T47D (cell line): ENCODE results near the gene MRPL28.
"Not testable (repeated sequence)": the region's sequence is repeated elsewhere in the genome, so short reads cannot be mapped to it uniquely, and the experiment has no call there.

Experiments
- DNase-seq, 2 experiments: peaks; one replicate each; pipeline versions ENCODE4 v3.0.0 to v3.0.0-alpha.2; 2011 to 2012; ENCODE audit warnings: low read depth in 1 of 2, low spot score in 1 of 2
- JUND ChIP-seq: IDR thresholded peaks from 2 replicates; pipeline ENCODE4 v1.6.1; 2012; ENCODE audit warnings: low read depth
- in situ Hi-C: cut with HindIII; loops from 2 replicates; pipeline ENCODE4 v1.10.0; 2016; ENCODE audit warnings: low sequenced_read_pairs, low pct_unique_long_range_greater_than_20kb

Gene MRPL28

GRCh38 chr16:381789-382717 lies 11.7 kb upstream of the MRPL28 start, which contains the start of gene PGAP6:
Gene PGAP6 (minus strand): TSS chr16:381978. CDS start chr16:381821, 157 bp downstream.
- peak in 1 of 2 experiments; percentile 76 for DNase-seq
- in situ Hi-C loops: no loop called here

GRCh38 chr16:381012-381788 lies 10.9 kb upstream of the MRPL28 start:
- no peak for TF ChIP-seq JUND
- in situ Hi-C loops: no loop called here
- DNase-seq: no peak

More at GRCh38 chr16:381789-382717, 11.7 kb upstream of the MRPL28 start, which contains the start of gene PGAP6:
- no peak for TF ChIP-seq JUND

GRCh38 chr16:380762-381011 lies 10.3 kb upstream of the MRPL28 start:
- TF ChIP-seq JUND: no peak
- in situ Hi-C loops: no loop called here
- DNase-seq: no peak

GRCh38 chr16:379961-380761 lies 9.8 kb upstream of the MRPL28 start:
- no peak for DNase-seq
- in situ Hi-C loops: no loop called here

GRCh38 chr16:379183-379960 lies 9.0 kb upstream of the MRPL28 start:
- TF ChIP-seq JUND: no peak
- peak in 1 of 2 experiments; percentile 85 for DNase-seq
- in situ Hi-C loops: no loop called here

More at GRCh38 chr16:379961-380761, 9.8 kb upstream of the MRPL28 start:
- no peak for TF ChIP-seq JUND

- in situ Hi-C loops: no loop called here
- no peak for DNase-seq
These were observed 8.5 kb upstream of the MRPL28 start for GRCh38 chr16:378821-379182.

GRCh38 chr16:378113-378820 lies 7.9 kb upstream of the MRPL28 start:
- in situ Hi-C loops: not testable (repeated sequence)

More at GRCh38 chr16:378821-379182, 8.5 kb upstream of the MRPL28 start:
- no peak for TF ChIP-seq JUND

GRCh38 chr16:377419-377951 lies 7.1 kb upstream of the MRPL28 start:
- in situ Hi-C loops: no loop called here
- no peak for TF ChIP-seq JUND
- DNase-seq: no peak

More at GRCh38 chr16:378113-378820, 7.9 kb upstream of the MRPL28 start:
- not testable (repeated sequence) for DNase-seq

- in situ Hi-C loops: no loop called here
These were observed 6.6 kb upstream of the MRPL28 start for GRCh38 chr16:376817-377418.

GRCh38 chr16:375927-376816 lies 5.8 kb upstream of the MRPL28 start:
- in situ Hi-C loops: no loop called here
- no peak for DNase-seq
- no peak for TF ChIP-seq JUND

More at GRCh38 chr16:376817-377418, 6.6 kb upstream of the MRPL28 start:
- no peak for TF ChIP-seq JUND
- no peak for DNase-seq
